GM21381 (cell line): ENCODE data around the gene OSBP2.
"Not testable (repeated sequence)": the region's sequence is repeated elsewhere in the genome, so short reads cannot be mapped to it uniquely, and the experiment has no call there.

ENCODE experiments used
- ATAC-seq: cut with Tn5 transposase; IDR thresholded peaks from one replicate; pipeline ENCODE4 v1.9.1; 2021; ENCODE audit warnings: mild to moderate bottlenecking, moderate library complexity; ENCODE audit not compliant: unreplicated experiment

The OSBP2 gene

GRCh38 chr22:30679895-30680690 lies 14.6 kb upstream of the OSBP2 start:
- not testable (repeated sequence) for ATAC-seq

DNA sequence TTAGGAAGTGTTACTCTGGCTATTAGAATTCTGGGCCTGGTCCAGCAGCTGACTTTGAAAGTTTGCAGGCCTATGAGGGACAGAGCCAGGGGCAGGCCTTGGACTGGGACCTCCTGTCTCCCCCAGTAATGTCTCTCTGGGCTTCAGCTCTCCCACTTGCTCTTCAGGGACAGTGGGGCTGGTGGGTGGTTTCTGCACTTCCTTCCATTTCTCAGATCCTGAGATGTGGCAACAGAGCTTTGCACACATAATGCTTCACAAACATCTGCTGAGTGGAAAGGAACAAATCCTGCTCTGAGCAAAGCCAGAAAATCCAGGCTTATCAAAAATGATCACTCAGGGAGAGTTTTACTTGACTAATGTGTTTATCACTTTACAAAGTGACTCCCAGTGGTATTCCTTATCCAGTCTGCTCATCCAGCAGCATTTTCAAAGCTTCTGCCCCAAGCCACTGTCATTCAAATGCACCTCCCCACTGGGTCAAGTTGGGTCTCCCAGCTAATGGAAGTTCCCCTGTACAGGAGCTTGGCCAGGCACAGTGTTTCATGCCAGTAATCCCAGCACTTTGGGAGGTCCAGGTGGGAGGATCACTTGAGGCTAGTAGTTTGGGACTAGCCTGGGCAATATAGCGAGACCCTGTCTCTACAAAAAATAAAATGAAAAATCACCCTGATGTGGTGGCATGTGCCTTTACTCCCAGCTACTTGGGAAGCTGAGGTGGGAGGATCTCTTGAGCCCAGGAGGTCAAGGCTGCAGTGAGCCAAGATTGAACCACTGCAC lies 13.5 kb upstream of the OSBP2 start:
- no peak for ATAC-seq

DNA sequence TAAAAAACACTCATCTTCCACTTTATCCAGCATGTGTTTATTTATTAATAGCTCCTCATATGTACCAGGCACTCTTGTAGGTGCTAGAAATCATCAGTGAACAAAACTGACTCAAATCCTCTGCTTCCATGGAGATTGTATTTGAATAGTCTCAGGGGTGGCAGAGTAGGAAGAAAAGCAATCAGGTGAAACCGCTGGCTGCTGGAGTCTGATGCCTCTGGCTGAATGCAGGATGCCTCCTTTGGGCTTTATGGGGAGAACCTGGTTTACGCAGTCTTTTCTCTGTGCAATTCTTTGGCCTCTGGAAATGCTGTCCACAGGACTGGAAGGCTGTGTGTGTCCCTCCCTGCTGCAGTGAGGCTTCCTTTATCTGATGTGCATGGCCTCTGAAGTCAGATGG lies 12.8 kb upstream of the OSBP2 start:
- ATAC-seq, result no peak

- ATAC-seq, result no peak
These were observed 9.5 kb upstream of the OSBP2 start for GRCh38 chr22:30685178-30685577.

DNA sequence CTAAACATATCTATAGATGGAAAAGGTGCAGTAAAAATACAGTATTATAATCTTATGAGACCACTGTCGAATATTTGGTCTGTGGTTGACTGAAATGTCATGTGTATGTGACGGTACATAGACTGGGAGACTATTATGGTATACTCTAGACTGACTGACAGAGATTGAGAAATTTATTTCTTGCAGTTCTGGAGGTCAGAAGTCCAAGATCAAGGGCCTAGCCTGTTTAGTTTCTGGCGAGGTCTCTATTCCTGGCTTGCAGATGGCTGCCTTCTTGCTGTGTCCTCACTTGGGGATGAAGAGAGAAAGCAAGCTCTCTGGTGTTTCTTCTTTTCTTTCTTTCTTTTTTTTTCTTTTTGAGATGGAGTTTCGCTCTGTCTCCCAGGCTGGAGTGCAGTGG lies 7.3 kb upstream of the OSBP2 start:
- ATAC-seq, result no peak

DNA sequence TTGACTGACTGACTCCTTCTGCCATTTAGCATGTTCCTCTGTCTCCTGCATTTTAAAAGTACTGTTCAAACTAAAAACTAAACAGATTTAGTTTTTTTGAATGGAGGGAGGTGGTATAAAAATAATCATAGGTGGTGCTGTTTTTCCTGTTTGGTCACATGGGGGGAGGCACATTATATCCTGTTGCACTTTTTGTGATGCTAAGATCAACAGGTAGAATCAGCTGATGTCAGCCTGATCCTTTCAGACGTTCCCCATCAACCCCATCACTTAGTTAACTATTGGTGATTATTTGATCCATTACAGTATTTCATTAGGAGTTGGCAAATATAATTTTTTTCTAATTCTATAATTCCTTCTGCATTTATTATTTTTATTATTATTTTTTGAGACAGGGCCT lies 5.1 kb upstream of the OSBP2 start:
- ATAC-seq, result no peak

DNA sequence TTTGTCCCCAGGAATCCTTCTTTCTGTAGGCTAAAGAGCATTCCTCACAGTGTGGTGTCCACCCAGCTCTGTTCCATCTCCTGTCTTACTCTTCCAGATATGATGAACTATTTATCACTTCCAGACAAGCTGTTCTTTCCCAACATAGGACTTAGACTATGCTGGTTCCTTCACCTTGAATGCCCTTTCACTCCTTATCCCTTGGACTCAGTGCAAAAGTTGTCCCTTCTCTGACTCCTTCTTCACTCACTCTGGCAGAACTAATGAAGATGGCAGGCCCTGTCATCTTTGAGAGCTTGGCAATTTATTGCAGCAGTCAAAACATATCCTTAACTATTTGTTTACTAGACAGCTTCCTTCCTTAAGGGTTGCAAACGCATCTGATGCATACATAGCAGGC lies 3.5 kb upstream of the OSBP2 start:
- ATAC-seq, result no peak

DNA sequence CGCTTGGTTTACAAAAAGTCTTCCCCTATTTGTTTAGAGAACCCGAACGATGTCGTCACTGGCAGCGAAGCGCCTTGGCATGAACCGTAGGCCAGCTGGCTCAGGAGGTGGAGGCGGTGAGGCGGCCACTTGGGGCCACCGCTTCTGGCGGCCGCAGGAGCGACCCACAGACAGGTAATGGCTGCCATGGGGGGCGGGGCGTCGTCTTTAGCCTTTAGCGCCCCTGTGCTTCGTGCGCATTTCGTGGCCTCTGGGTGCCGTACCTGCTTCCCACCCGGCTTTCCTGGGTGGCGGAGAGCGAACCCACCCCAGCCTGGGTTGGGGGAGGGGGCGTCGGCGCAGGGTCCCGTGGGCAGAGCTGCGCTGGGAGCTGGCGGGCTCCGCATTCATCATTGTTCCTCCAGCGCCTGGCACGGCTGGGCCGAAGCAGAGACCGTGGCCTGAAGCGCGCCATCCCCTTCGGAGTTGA lies 469 bp upstream of the OSBP2 start:
- ATAC-seq, result no peak

DNA sequence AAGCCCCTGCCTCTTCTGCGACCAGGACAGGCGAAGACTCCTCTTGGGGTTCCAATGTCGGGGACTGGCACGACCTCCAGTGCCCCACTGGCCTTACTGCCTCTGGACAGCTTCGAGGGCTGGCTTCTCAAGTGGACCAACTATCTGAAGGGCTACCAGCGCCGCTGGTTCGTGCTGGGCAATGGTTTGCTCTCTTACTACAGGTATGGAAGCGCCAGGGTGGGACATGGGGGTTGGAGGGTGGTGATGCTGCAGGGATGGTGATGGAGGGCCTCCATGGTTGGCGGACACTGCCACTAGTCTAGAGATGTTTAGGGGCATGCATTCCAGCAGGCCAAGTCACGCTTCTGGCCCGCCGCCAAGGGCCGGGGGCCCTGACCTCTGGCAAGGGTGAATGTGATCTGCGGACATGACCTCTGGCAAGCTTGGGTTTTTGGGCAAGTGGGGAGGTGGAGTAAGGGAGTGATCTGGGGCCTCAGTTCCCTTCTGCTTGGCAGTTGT lies 727 bp downstream of the OSBP2 start:
- ATAC-seq, result no peak

DNA sequence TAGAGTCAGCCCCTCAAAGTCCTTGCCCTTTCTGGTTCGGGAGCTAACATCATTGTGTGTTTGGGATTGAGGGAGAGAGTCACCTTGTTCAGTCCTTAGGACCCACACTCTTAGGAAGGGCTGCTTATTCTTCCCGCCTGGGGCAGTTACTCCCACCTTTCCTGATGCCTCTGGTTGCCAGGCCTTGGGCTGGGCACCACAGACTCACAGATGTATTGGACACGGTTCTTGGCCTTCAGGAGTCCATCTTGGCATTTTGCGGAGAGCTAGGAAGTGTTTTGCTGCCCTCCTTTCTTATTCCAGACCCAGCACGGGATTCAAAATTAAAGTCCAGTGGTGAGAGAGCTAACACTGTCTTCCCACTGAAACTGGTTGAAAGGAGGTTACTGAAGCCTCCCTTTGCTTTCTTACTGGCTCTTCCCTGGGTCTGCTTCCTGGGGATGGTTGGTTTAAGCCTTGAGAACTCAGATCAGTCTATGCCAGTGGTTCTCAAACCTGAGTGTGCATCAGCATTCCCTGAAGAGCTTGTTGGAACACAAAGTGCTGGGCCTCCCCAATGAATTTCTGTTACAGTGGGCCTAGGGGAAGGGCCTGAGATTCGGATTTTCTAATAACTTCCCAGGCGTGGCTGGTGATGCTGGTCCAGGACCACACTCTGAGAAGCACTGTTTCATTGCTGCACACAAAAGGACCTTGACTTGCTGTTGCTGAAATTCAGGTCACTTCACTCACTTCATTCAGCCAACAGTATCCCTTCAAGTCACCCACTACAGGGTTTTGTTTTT lies 1.4 kb downstream of the OSBP2 start:
- ATAC-seq, result no peak

GRCh38 chr22:30697975-30698374 lies 3.3 kb downstream of the OSBP2 start:
- ATAC-seq, result no peak

DNA sequence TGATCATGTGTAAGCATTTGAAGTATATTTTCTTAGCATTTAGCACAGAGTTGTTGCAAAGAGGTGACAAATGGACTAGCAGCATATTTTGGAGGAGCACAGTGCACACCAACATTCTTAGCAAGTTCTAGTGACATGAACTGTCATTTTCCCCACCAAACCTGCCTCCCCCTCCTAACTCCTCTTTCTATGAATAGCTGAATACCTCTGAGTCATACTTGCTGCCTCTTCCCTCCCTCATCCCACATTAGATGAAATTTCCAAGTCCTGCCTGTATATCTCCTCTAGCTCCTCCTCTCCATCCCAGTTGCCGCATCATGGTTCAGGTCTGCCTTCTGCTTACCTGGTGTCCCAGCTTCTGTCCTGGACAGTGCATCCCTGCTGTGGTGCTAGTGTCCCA lies 7.2 kb downstream of the OSBP2 start:
- ATAC-seq, result no peak

DNA sequence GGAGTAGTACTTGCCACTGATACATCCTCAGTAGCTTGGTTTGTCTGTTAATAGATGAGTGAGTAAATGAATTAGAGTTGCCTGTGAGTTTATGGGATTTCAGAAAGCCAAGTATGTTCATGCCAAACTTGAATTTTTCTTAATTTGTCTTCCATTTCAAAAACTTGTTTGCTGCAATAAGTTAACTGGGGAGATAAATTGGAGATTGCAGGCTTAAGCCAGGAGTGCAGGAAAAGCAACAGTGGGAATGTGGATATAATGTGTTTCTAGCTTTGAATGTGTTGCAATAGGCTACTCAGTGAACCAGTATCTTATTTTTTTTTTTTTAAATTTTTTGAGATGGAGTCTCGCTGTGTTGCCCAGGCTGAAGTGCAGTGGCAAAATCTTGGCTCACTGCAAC lies 8.2 kb downstream of the OSBP2 start:
- ATAC-seq, result no peak

DNA sequence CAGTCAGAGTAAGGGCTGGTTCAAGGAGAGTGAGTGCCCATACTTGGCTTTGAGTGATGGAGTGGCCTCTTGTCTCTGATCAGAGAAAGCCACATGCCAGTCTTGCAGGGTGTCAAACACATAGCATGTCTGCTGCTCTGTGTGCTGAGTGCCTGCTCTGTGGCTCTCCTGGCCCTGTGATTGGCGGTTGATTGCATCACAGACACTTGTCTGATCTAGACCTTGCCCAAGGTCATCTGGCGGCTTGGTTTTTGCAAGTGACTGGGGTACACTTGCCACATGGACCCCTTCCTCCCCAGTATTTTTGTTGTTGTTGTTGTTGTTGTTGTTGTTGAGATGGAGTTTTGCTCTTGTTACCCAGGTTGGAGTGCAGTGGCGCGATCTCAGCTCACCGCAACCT lies 10.3 kb downstream of the OSBP2 start:
- ATAC-seq, result no peak

- ATAC-seq, result peak; percentile 52
These were observed 11.3 kb downstream of the OSBP2 start for GRCh38 chr22:30705710-30706651.

GRCh38 chr22:30709980-30710379 lies 15.3 kb downstream of the OSBP2 start:
- ATAC-seq, result not testable (repeated sequence)

DNA sequence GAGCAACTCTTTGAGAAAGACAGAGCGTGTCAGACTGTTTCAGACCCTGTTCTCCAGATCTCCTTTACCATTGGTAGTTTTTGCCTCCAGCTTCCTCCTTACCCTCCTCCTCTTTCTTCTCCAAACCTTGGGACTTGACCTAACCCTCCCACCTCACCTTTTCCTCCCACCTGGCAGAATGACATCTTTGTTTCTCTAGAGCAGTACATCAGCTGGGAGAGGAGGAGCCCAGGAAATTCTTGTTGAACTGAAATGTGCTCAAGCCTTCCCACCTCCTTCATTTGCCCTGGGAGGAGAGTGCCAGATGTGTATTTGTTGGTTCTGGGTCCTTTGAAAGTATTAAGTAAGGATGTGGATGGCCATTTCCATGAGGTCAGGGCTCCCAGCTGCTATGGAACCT lies 17.4 kb downstream of the OSBP2 start:
- no peak for ATAC-seq

- no peak for ATAC-seq
These were observed 19.4 kb downstream of the OSBP2 start for GRCh38 chr22:30714062-30714461.

- ATAC-seq, result no peak
These were observed 22.8 kb downstream of the OSBP2 start for GRCh38 chr22:30717331-30717921.

- no peak for ATAC-seq
These were observed 23.3 kb downstream of the OSBP2 start for GRCh38 chr22:30717952-30718351.
